ENCODE data around the gene MAP3K9. TPM values are rescaled to one million over a fixed set of nuclear protein-coding genes. Genes with fewer than 3 reads are reported as not detected.

MAP3K9 gene
- polyA plus RNA-seq, 3 donors, result 3.7 to 3.9 (median 3.9) TPM

DNA sequence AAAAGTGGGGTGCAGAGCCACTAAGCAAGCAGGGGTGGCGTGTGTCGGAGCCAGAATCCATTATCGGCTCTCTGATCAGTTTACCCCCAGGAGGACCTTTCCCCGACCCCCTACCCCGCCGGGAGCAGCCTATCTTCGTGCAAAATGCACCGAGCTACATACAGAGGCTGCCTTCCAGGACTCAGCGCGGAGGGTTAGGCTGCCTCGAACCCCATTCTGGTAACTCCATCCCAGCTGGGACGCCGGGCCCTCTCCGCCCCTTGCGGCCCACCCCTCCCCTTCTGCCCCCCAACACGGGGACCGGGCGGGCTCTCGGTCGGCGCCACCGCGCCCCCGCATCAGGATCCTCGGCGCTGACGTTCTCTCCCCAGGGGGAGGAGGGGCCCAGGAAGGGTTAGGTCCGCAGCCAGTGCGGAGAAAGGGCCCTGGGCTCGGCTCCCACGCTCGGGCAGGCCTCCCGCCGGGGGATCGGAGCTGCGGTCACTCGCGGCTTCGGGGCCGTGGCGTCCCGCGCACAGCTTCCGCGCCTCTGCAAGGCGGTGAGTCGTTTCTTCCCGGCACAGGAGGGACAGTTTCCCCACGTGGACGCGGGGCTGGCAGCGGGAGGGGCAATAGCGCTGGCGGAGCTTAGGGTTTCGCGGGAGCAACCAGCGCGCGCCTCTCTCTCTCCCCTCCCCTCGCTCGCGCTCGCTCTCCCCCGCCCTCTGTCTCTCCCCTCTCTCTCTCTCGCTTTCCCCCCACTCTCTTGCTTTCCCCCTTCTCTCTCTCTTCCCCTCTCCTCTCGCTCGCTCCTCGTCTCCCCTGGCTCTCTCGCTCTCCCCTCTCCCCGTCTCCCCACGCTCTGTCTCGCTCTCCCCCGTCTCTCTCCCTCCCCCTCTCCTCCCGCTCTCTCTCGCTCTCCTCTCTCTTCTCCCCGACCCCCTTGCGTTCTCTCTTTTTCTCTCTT lies 12.5 kb upstream of the MAP3K9 start:
- DNase-seq (ENCODE audit: low read depth in 3 of 3, low spot score in 2 of 3), result no peak

DNA sequence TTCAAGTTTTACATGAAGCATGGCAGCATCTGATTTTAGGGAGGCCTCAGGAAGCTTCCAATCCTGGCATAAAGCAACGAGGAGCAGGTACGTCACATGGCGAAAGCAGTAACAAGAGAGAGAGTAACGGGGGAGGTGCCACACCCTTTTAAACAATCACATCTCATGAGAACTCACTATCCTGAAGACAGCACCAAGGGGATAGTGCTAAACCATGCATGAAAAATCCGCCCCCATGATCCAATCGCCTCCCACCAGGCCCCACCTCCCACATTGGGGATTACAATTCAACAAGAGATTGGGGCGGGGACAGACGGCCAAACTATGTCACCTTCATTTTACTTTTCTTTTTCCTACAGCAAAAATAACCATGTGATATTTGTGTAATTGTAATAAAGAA lies 7.2 kb upstream of the MAP3K9 start:
- no peak for DNase-seq (ENCODE audit: low read depth in 3 of 3, low spot score in 2 of 3)

DNA sequence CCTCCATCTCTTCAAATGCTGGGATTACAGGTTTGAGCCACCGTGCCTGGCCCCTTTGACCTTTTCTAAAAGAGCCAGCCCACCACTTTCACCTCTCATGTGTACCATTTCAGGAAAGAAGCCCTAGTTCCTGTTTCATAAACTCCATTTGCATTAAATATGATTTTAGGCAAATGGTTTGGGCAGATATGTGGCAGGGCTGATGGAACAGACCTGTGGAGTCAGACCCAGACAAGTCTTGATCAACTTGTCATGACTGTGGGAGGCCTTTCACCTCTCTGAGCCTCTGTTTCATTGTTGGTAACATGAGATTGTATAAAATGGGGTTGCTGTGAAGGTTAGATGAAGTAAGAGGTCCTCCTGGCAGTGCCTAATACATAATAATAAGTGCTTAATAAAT lies 5.2 kb upstream of the MAP3K9 start:
- DNase-seq (ENCODE audit: low read depth in 3 of 3, low spot score in 2 of 3), result no peak

DNA sequence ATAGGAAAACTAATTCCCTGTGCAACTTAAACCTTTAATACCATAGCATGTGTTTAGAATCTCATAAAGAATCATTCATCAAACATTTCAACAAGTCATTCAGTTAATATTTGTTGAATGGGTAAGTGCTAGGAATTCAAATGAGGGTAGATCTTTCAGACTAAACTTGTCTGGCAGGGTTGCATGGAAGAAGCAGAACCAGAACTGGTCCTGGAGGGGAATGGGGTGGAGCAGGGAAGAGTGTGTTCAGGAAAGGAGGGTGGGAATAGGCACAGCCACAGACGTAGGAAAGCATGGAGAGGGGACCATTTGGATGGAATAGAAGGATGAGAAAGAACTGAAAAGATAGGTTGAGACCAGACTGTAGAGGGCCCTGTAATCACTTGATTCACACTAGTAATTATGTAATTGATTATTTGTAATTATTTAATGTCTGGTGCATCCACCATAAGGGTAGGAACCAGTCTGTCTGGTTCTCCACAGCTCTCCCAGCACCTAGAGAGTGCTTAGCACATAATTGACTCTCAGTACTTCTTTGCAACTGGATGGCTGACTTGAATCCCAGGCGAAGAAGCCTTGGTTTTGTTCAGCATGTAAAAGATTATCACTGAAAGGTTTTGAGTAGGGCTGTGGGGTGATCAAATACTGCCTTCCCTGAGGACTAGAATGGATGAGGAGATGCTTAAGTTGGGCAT lies 3.0 kb upstream of the MAP3K9 start:
- DNase-seq (ENCODE audit: low read depth in 3 of 3, low spot score in 2 of 3), result no peak

DNA sequence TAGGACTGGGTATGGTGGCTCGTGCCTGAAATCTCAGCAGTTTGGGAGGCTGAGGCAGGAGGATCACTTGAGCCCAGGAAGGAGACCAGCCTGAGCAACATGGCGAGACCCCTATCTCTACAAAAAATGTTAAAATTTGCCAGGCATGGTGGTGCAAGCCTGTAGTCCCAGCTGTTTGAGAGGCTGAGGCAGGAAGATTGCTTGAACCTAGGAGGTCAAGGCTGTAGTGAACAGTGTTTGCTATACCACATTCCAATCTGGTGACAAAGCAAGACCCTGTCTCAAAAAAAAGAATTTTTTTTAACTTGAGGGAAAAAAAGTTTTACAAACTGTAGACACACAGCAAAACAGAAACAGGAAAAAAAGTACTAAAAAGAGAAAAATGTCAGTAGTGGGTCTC lies 2.3 kb upstream of the MAP3K9 start:
- no peak for DNase-seq (ENCODE audit: low read depth in 3 of 3, low spot score in 2 of 3)

DNA sequence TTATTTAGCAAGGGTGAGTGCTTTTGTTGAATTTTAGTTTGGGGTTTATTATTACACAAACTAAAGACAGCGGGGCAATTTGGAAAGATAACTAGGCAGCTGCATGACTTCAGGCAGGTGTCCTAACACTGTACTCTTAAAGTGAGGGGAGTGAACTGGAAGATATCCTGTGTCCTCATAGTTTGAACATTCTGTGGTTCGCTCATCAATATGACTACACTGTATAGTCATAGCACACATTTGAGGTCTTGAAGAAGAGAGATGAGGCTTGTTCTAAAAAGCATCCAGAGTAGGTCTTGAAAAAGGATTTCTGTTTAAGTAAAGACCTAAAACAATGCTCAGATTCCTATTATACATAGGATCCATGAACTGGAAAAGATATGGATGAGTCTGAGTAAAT lies 1.7 kb upstream of the MAP3K9 start:
- no peak for DNase-seq (ENCODE audit: low read depth in 3 of 3, low spot score in 2 of 3)

DNA sequence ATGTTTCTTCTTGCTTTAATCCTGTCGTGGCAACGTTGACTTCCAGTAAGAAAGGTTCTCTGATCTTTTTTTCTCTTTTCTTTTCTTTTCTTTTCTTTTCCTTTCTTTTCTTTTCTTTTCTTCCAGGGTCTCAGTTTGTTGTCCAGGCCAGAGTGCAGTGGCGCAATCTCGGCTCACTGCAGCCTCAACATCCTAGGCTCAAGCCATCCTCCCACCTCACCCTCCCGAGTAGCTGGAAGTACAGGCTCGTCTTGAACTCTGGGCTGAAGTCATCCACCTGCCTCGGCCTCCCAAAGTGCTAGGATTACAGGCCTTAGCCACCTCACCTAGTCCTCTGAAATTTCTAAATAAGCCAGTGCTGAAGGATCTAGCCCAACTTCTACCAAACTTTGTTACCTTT lies 1.3 kb upstream of the MAP3K9 start:
- DNase-seq (ENCODE audit: low read depth in 3 of 3, low spot score in 2 of 3), result no peak

DNA sequence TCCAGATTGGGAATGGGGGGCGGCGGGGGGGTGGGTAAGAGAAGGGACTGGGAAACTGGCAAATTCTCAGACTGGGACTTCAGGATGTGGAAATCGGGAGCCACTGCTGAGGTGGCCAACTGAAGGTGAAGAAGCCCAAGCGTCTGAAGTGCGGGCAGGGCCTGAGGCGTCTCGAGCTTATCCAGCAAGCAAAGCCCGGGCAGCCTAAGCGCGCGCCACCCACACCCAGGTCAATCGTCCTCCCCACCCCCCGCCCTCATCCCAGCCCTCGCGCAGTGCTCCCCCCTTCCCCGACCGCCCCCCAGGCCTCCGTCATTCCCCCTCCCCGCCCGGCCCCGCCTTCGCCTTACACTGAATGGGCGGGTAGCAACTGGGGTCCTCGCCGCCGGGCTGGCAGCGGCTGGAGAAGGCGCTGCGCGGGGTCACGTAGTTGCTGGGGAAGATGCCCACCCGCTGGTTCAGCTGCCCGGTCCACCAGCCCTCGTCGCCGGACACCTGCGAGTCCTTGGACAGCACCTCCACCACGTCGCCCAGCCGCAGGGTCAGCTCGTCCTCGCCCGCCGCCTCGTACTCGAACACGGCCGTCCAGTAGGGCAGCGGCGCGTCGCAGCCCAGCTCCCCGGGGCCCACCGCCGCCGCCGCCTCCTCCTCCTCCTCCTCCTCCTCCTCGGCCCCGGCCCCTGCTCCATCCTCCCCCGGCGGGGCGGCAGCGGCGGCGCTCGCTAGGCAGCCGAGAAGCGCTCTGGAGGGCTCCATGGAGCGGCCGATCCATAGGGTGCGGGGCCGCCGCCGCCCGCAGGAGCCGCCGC lies 693 bp downstream of the MAP3K9 start:
- DNase-seq (ENCODE audit: low read depth in 3 of 3, low spot score in 2 of 3), result no peak

DNA sequence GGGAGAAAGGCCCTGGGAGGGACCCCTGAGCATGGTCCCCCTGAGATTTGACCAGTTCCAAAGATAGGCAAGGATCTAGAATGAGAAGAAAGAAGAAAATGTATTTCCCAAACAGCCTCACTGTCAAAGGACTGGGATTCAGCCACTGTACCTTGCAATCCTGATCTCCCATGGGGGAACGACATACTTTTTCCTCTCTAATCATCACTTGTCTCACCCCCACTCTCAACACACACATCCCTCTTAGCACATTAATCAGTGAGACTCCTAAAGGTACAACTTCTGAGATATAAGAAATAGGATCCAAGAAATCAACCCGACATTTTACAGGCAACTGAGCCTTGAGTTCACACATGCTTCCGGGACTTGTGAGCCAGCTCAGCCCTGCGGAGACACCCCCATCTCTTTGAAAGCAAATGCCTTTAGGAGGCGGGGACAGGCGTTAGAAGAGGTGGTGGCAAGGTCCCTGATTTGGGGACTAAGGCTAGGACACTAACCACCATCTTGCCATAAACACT lies 1.4 kb downstream of the MAP3K9 start:
- DNase-seq (ENCODE audit: low read depth in 3 of 3, low spot score in 2 of 3), result no peak

DNA sequence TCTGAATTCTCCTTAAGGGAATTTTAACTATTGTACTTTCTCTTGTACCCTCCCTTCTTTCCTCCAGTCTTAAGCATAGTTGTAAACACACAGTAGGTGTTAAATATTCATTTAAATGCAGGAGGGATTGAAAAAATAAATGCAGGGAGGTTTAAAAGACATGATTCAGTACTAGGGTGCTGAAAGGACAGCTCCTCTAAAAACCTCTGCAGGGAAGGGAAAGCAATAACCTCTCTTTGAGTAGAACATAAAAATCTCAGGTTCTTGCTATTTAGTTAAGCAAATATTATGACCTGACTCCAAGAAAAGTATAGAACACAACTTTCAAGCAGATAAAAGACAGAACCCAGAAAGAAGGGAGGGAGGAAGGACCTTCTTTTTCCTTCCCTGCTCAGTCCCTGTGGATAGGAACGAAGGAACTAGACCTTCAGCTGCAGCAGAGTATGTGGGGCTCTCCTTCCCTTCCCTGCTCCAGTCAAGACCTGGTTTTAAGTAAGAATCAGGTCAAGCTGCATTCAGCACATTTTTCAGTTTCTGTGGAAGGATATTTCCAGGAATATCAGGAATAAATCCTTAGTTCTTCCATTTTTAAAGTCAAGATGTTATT lies 4.7 kb downstream of the MAP3K9 start:
- no peak for DNase-seq (ENCODE audit: low read depth in 3 of 3, low spot score in 2 of 3)

DNA sequence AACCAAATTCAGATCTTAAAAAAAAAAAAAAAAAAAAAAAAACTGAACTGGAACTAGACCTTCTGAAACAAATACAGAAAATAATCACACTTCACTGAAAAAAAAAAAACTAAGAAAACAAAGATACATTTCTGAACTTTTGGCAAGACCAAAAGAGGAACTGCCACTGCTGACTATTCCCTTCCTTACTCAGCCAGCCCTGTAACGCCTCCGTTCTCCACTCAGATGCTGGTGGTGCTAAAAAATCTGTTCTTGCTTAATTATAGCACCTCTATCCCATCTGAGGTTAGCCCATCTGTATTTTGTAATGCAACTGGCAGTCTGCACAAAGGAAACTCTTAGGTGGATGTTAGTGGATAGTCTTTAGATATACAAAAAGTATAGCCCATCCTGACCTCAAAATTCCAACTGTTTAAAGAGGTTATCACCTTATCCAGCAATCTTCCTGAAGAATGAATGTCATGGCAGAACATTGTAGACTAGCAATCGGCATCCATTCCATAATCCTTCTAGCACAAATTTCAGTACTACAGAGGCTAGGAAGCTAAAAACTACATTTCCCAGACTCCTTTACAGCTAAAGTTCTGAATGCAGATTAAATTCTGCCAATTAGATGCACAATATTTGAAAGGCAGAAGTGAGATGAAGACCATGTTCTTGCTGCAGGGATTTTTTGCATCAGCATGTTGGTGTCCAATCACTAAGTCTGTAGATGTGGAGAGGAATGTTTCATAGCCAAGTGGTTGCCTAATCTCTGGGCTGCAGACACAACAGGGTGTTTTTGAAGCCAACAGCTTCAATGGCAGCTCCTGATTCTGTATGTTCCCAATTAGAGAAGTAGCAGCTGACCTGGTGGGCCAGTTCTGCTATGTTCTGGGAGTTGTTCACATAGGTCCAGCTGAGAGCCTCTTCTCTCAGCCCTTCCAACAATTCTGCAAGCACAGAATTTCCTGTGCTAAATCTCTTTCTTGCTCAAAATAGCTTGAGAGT lies 5.7 kb downstream of the MAP3K9 start:
- DNase-seq (ENCODE audit: low read depth in 3 of 3, low spot score in 2 of 3), result no peak

DNA sequence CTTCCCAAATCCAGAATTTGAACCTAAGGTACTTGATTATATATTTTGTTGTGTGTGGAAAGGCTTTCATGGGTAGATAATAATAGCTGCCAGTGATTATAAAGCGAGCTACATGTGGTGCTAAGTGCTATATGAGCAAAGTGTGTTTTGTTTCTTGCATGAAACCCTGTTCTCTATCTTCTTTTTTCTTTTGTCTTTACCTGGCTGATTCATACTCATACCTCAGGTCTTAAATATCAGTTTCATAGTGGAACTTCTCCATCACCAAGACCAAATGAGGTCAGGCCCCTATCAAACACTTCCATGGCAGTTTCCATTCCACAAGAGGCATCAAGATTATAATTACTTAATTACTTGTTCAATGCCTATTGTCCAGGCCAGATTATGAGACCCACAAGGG lies 6.9 kb downstream of the MAP3K9 start:
- no peak for DNase-seq (ENCODE audit: low read depth in 3 of 3, low spot score in 2 of 3)

DNA sequence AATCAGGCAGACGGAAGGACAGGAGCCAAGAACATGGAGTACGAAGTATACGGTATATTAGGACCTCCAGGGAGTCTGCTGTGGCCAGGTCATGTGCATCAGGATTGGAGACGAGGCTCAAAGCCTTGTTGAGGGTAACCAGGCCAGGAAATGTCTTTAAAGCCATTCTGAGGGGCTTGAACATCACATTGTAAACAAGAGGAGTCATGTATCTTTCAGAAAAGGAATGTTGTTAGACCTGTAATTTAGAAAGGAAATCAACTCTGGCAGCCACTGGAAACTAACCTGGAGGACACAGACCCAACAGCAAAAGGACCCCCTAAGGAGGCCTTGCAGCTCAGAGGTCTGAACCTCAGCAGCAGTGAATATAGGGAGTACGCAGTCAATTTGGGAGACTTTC lies 7.5 kb downstream of the MAP3K9 start:
- DNase-seq (ENCODE audit: low read depth in 3 of 3, low spot score in 2 of 3), result no peak

DNA sequence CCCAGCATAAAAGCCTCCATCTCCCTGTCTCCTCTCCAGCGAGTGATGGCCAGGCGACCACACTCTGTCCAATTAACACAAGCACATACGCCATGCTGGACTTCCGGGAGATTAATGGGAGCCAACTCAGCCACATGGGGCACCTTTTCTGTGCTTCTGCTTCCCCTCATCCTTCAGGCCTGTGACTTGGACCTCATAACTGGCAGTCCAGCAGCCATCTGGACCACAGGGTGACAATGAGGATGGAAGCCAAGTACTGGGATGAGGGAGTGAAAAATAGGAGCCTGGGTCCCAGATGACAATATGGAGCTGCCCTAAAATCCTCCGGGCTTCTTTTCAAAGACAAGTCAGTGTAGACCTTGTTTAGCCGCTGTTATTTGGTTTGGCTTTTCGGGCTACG lies 12.8 kb downstream of the MAP3K9 start:
- no peak for DNase-seq (ENCODE audit: low read depth in 3 of 3, low spot score in 2 of 3)

DNA sequence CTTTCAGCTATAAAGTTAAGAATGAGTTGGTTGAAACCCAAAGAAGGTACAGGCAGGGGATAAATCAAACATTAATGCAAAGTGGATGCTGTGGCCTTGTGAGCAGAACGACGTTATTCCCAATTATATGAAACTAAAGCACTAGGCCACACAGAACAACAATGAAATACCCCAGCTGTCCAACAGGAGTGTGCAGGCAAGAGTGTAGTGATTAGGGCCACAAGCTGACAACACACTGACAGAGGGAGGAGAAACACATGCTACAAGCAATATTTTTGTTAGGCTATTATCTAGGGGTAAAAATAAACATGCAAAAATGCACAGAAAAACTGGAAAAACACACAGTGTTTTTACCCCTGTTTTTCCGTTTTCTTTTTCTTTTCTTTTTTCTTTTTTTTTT lies 15.0 kb downstream of the MAP3K9 start:
- DNase-seq (ENCODE audit: low read depth in 3 of 3, low spot score in 2 of 3), result no peak

DNA sequence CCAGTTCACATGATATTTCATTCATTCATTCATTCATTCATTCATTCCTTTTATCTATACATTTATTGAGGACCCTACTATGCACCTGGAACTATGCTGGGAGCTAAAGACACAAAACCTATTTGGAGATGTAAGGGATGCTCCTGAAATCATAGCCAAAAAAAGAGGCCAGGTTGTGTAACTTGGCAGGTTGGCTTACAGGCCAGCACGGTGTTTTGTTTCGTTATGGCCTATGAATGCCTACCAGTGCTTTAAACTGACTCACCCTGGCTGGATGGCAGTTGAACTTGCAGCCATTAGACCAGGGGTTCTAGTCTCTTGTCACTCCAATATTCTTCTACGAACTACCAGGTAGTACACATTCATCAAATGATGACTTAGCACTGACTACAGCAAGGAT lies 15.7 kb downstream of the MAP3K9 start:
- no peak for DNase-seq (ENCODE audit: low read depth in 3 of 3, low spot score in 2 of 3)

DNA sequence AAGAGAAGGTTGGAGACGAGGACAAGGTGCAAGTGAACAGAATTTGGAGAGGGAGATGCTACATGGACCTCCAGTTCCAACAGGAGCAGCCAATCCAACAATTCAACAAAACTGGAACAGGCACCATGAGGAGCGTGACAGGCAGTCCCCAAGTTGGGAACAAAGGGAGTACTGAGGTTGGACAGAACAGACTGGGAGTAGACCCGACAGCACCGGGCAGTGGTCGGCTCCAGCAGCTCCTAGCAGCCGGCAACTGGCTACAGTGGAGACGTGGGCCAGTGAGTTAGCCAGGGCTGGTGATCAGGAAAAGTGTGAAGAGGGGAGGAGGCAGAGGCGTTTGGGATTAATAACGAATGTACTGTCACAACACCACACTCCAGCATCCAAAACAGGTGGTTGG lies 16.4 kb downstream of the MAP3K9 start:
- DNase-seq (ENCODE audit: low read depth in 3 of 3, low spot score in 2 of 3), result no peak

DNA sequence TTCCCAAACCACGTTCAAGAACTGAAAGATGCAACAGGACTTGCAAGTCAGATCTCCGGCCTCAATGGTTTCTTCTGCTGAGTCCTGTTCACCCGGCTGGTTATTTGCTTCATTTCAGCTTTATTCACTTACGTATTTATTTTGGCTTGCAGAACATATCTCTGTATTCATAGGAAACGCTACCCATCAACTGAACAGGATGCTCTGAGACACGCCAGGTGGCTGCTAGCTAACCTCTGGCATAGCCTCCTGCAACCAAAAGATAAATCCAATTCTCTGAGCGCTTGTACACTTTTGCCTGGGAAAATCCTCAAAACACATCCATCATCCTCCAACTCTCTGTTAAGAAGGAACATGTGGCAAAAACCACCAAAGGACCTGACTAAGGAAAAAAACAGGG lies 17.3 kb downstream of the MAP3K9 start:
- no peak for DNase-seq (ENCODE audit: low read depth in 3 of 3, low spot score in 2 of 3)

DNA sequence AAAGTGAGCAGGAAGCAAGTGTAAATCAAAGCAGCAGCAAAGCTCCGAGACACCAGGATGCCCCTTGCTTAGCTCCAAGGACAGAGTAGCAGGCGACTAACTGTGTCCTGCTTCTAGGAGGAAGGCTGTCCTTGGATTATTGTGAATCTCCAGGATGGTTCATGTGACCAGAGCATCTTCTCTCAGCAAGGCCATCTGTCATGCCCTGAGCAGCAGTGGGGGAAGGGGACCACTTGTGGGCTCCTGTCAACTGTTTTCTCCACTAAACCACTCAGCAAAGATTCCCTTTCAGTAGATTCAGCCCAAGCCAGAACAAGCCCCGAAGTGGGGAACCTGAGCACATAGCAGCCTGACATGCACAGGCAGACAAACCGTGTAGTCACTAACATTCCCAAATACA lies 19.4 kb downstream of the MAP3K9 start:
- DNase-seq (ENCODE audit: low read depth in 3 of 3, low spot score in 2 of 3), result no peak

DNA sequence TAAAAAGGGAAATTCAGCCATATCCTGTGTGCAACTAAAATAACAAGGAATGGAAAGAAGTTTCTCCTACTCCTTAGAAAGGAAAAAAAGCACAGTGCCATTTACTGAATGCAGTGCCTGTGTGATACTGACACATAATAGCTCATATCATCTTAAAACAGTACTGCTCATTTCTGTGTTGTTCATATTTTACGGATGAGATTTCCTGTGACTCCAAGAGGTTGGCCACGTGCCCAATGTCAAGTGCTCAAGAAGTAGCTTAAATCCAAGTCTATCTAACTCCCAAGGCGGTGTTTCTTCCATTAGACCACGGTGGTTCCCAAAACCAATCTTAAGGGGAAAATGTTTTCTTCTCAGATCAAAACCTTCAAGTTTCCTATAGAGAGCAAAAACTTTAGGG lies 20.0 kb downstream of the MAP3K9 start:
- no peak for DNase-seq (ENCODE audit: low read depth in 3 of 3, low spot score in 2 of 3)
